ENCODE data around the gene NEK1. TPM values are rescaled to one million over a fixed set of nuclear protein-coding genes. Genes with fewer than 3 reads are reported as not detected.

The NEK1 gene
- polyA plus RNA-seq, 1 of the 3 experiments (the other 2 are of a cell fraction) = 2.0 TPM

DNA sequence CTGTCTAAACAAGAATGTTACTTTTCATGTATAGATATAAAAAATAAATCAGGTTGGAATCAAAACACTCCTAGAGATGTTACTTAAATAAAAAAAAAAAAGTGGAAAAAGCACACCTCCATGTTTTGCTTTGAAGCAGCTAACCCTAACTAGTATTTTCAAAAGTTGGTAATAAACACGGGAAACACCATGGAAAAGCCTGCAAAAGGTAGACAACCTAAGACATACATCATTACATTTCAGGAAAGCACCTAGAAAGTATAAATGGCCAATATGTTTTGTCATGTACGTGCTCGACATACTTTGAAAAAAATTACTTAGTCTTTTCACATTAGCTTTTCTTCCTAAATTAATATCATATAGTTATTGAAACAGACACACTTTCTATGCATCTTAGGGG lies 211.6 kb downstream of the NEK1 start:
- TF ChIP-seq GABPA (IDR thresholded peaks at IDR 0.05; ENCODE audit: low read depth) = no peak
- no peak for TF ChIP-seq GATA2 (CRISPR knock-in tag; IDR thresholded peaks at IDR 0.05)
- no peak for TF ChIP-seq NRF1 (IDR thresholded peaks at IDR 0.05; ENCODE audit: low read depth, low read length)
- TF ChIP-seq RAD21 (IDR thresholded peaks at IDR 0.05; ENCODE audit: low read length) = no peak
- no peak for TF ChIP-seq SIN3A (IDR thresholded peaks at IDR 0.05; ENCODE audit: borderline replicate concordance, low read depth, low read length)
- TF ChIP-seq, protein P1, sequence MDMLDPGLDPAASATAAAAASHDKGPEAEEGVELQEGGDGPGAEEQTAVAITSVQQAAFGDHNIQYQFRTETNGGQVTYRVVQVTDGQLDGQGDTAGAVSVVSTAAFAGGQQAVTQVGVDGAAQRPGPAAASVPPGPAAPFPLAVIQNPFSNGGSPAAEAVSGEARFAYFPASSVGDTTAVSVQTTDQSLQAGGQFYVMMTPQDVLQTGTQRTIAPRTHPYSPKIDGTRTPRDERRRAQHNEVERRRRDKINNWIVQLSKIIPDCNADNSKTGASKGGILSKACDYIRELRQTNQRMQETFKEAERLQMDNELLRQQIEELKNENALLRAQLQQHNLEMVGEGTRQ (IDR thresholded peaks at IDR 0.05; ENCODE audit: borderline replicate concordance, low read depth, low read length) = no peak
- TF ChIP-seq, protein P2, sequence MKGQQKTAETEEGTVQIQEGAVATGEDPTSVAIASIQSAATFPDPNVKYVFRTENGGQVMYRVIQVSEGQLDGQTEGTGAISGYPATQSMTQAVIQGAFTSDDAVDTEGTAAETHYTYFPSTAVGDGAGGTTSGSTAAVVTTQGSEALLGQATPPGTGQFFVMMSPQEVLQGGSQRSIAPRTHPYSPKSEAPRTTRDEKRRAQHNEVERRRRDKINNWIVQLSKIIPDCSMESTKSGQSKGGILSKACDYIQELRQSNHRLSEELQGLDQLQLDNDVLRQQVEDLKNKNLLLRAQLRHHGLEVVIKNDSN (IDR thresholded peaks at IDR 0.05; ENCODE audit: borderline replicate concordance, low read depth) = no peak
- no peak for TF ChIP-seq ELF1 (IDR thresholded peaks at IDR 0.05)
- TF ChIP-seq YY1 (IDR thresholded peaks at IDR 0.05; ENCODE audit: low read depth) = no peak
- TF ChIP-seq, protein P3, sequence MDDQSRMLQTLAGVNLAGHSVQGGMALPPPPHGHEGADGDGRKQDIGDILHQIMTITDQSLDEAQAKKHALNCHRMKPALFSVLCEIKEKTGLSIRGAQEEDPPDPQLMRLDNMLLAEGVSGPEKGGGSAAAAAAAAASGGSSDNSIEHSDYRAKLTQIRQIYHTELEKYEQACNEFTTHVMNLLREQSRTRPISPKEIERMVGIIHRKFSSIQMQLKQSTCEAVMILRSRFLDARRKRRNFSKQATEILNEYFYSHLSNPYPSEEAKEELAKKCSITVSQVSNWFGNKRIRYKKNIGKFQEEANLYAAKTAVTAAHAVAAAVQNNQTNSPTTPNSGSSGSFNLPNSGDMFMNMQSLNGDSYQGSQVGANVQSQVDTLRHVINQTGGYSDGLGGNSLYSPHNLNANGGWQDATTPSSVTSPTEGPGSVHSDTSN (IDR thresholded peaks at IDR 0.05) = no peak
- no peak for TF ChIP-seq MEF2A (IDR thresholded peaks at IDR 0.05; ENCODE audit: borderline replicate concordance, low read depth)
- TF ChIP-seq, protein P4, sequence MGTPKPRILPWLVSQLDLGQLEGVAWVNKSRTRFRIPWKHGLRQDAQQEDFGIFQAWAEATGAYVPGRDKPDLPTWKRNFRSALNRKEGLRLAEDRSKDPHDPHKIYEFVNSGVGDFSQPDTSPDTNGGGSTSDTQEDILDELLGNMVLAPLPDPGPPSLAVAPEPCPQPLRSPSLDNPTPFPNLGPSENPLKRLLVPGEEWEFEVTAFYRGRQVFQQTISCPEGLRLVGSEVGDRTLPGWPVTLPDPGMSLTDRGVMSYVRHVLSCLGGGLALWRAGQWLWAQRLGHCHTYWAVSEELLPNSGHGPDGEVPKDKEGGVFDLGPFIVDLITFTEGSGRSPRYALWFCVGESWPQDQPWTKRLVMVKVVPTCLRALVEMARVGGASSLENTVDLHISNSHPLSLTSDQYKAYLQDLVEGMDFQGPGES (IDR thresholded peaks at IDR 0.05; ENCODE audit: low read depth, low read length) = no peak
- no peak for TF ChIP-seq RFX5 (IDR thresholded peaks at IDR 0.05; ENCODE audit: low read length)
- TF ChIP-seq CHD2 (IDR thresholded peaks at IDR 0.05; ENCODE audit: low read length, partially characterized antibody) = no peak
- no peak for TF ChIP-seq POLR2AphosphoS5 (IDR thresholded peaks at IDR 0.05; ENCODE audit: low read depth, low read length)
- no peak for TF ChIP-seq RXRA (IDR thresholded peaks at IDR 0.05; ENCODE audit: borderline replicate concordance, low read depth)
- no peak for TF ChIP-seq SMC3 (IDR thresholded peaks at IDR 0.05; ENCODE audit: low read depth, low read length)
- TF ChIP-seq FOXM1 (IDR thresholded peaks at IDR 0.05; ENCODE audit: low read depth) = no peak
- Histone ChIP-seq H3F3A (replicated peaks; ENCODE audit: insufficient read depth) (peaks cover 12% of the 10 kb centered on the region), H3K4me1 (ENCODE audit: control insufficient read depth in 1 of 2, insufficient read depth in 2 of 2, low read depth in 1 of 2, low read length in 1 of 2) (peaks cover 0 to 7% of the 10 kb centered on the region in 2 experiments; a peak in 2 of 4 replicates), H3K9ac (no peak overlapping the region), H3K27me3 (ENCODE audit: insufficient read depth) (no peaks in the 10 kb centered on the region), H3K27ac (ENCODE audit: low read depth in 2 of 2, low read length in 1 of 2) (no peak overlapping the region), H3K9me2 (no peaks in the 10 kb centered on the region), H3K36me3 (replicated peaks in 1 of 2; ENCODE audit: control insufficient read depth in 1 of 2, insufficient read depth in 2 of 2, low read length in 1 of 2) (peaks cover 2 to 17% of the 10 kb centered on the region in 2 experiments), H3K9me3 (no peaks in the 10 kb centered on the region), H3K4me3 (ENCODE audit: low read depth in 2 of 2, low read length in 1 of 2) (no peak overlapping the region), H2AFZ (ENCODE audit: low read depth) (no peak overlapping the region), H3K4me2 (no peak overlapping the region), H3K79me2 (ENCODE audit: insufficient read depth) (no peaks in the 10 kb centered on the region), H4K20me1 (ENCODE audit: insufficient read depth) (no peaks in the 10 kb centered on the region)
- POLR2A ChIA-PET = no interaction called here
- CTCF ChIA-PET = no interaction called here
- 64% methylated on average over 3 of the region's 3 CpGs for WGBS (ENCODE audit: low lambda C conversion rate)
- no peak for DNase-seq
